Measurements from ENCODE around the gene ATE1. TPM values are rescaled to one million over a fixed set of nuclear protein-coding genes. Genes with fewer than 3 reads are reported as not detected.

ATE1 gene
- total and polyA plus RNA-seq, 10 of the 15 experiments (the other 5 are each of a cell fraction or from before 2014, with no cell fraction given) = 4.3 to 22.7 (median 15.9) TPM

DNA sequence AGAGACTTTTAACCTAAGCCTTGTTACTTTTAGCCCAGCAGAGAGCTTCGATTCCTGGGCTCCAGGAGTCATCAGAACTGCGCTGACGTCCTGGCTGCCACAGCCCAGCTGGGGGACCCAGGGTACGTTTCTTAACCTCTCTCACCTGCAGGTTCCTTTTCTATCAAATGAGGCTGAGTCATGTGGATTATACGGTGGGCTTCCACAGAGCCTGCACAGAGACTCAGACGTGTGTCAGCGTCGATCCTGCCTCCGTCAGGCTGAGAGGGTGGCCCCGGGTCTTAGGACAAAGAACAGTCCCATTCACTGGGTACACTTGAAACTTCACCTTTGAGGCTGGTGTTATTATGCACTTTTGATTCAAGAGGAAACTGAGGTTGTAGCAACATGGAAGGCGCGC is 228.9 kb downstream of the ATE1 start:
- Histone ChIP-seq H3K27me3 (replicated peaks in 1 of 2; ENCODE audit: control insufficient read depth in 2 of 2, insufficient read depth in 2 of 2, low read length in 1 of 2) (no peaks in the 10 kb centered on the region; a peak in 2 of 4 replicates), H3K9ac (ENCODE audit: control insufficient read depth, insufficient read depth, low read length) (no peak overlapping the region), H3K36me3 (ENCODE audit: control insufficient read depth in 2 of 2, insufficient read depth in 2 of 2, low read length in 1 of 2) (no peaks in the 10 kb centered on the region), H3K79me2 (ENCODE audit: control insufficient read depth, insufficient read depth, low read length) (no peaks in the 10 kb centered on the region), H3K4me1 (ENCODE audit: control insufficient read depth, insufficient read depth, low read length) (no peaks in the 10 kb centered on the region), H3K27ac (ENCODE audit: control insufficient read depth, insufficient read depth) (no peak overlapping the region), H2AFZ (ENCODE audit: control insufficient read depth, low read depth, low read length) (no peak overlapping the region), H4K20me1 (ENCODE audit: control insufficient read depth, insufficient read depth) (no peaks in the 10 kb centered on the region), H3K4me2 (ENCODE audit: control insufficient read depth, insufficient read depth) (no peak overlapping the region), H3K9me3 (replicated peaks; ENCODE audit: control insufficient read depth, insufficient read depth, low read length) (no peaks in the 10 kb centered on the region; the same call in 2 of the 3 replicates), H3K4me3 (no peak overlapping the region)
- in situ Hi-C loops (cut with MboI) (no loop called here), intact Hi-C loops (cut with micrococcal nuclease; ENCODE audit: unreplicated experiment) (no loop called here)
- no peak for FAIRE-seq
- WGBS (ENCODE audit: insufficient coverage, insufficient replicate concordance, low lambda C conversion rate, missing lambda C conversion rate) = 71% methylated on average over 12 of the region's 12 CpGs
- ATAC-seq = no peak
- CTCF ChIA-PET = no interaction called here
- SMC1A ChIA-PET (ENCODE audit: uncharacterized antibody, unreplicated experiment) = no interaction called here
- no peak for DNase-seq (ENCODE audit: low read depth, low spot score)
- RAD21 ChIA-PET (ENCODE audit: unreplicated experiment) = no interaction called here
- no TSS peak for BruUV-seq (replicated peaks)
- TF ChIP-seq WRNIP1 (IDR thresholded peaks at IDR 0.05; ENCODE audit: borderline replicate concordance, low read depth, low read length) = no peak
- POLR2A ChIA-PET = no interaction called here

DNA sequence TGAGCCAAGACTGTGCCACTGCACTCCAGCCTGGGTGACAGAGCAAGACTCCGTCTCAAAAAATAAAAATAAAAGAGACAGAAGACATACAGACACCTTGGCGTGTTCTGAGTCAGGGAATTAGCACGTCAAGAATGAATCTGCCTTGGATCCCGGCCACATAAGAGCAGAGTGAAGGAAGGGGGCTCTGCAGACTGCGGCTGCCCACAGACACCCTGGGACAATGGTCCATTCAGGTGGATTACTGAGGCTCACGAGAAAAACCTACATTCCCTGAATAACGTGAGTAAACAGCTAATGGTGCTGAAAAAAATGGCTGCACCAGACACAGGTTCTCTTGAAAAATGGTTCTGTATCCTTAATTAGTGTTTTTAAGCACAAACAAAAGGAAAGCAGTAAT is 229.5 kb downstream of the ATE1 start:
- no peaks in the 10 kb centered on the region for H4K20me1 ChIP-seq (ENCODE audit: control insufficient read depth, insufficient read depth)
- no TSS peak for BruUV-seq (replicated peaks)
- no peak overlapping the region for H3K4me3 ChIP-seq
- ChIA-PET RAD21 (ENCODE audit: unreplicated experiment) (no interaction called here), SMC1A (ENCODE audit: uncharacterized antibody, unreplicated experiment) (no interaction called here), CTCF (no interaction called here), POLR2A (no interaction called here)
- no peak for FAIRE-seq
- WGBS (ENCODE audit: insufficient coverage, insufficient replicate concordance, low lambda C conversion rate, missing lambda C conversion rate) = 10% methylated on average over 7 of the region's 7 CpGs
- no peak for DNase-seq (ENCODE audit: low read depth, low spot score)
- no peaks in the 10 kb centered on the region for H3K36me3 ChIP-seq (ENCODE audit: control insufficient read depth in 2 of 2, insufficient read depth in 2 of 2, low read length in 1 of 2)
- H3K9ac ChIP-seq (ENCODE audit: control insufficient read depth, insufficient read depth, low read length) = no peak overlapping the region
- H3K79me2 ChIP-seq (ENCODE audit: control insufficient read depth, insufficient read depth, low read length) = no peaks in the 10 kb centered on the region
- no peaks in the 10 kb centered on the region for H3K4me1 ChIP-seq (ENCODE audit: control insufficient read depth, insufficient read depth, low read length)
- no peak for ATAC-seq
- in situ Hi-C loops (cut with MboI) (no loop called here), intact Hi-C loops (cut with micrococcal nuclease; ENCODE audit: unreplicated experiment) (no loop called here)
- H2AFZ ChIP-seq (ENCODE audit: control insufficient read depth, low read depth, low read length) = no peak overlapping the region
- H3K27me3 ChIP-seq (replicated peaks in 1 of 2; ENCODE audit: control insufficient read depth in 2 of 2, insufficient read depth in 2 of 2, low read length in 1 of 2) = no peaks in the 10 kb centered on the region; a peak in 2 of 4 replicates
- H3K27ac ChIP-seq (ENCODE audit: control insufficient read depth, insufficient read depth) = no peak overlapping the region
- no peaks in the 10 kb centered on the region; the same call in 2 of the 3 replicates for H3K9me3 ChIP-seq (replicated peaks; ENCODE audit: control insufficient read depth, insufficient read depth, low read length)
- no peak overlapping the region for H3K4me2 ChIP-seq (ENCODE audit: control insufficient read depth, insufficient read depth)
- TF ChIP-seq, protein P1, sequence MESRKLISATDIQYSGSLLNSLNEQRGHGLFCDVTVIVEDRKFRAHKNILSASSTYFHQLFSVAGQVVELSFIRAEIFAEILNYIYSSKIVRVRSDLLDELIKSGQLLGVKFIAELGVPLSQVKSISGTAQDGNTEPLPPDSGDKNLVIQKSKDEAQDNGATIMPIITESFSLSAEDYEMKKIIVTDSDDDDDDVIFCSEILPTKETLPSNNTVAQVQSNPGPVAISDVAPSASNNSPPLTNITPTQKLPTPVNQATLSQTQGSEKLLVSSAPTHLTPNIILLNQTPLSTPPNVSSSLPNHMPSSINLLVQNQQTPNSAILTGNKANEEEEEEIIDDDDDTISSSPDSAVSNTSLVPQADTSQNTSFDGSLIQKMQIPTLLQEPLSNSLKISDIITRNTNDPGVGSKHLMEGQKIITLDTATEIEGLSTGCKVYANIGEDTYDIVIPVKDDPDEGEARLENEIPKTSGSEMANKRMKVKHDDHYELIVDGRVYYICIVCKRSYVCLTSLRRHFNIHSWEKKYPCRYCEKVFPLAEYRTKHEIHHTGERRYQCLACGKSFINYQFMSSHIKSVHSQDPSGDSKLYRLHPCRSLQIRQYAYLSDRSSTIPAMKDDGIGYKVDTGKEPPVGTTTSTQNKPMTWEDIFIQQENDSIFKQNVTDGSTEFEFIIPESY (IDR thresholded peaks at IDR 0.05) = no peak
- TF ChIP-seq ZNF622 (IDR thresholded peaks at IDR 0.05) (no peak), E2F8 (IDR thresholded peaks at IDR 0.05; ENCODE audit: low read depth, partially characterized antibody) (no peak), POLR2AphosphoS2 (IDR thresholded peaks at IDR 0.05; ENCODE audit: low read depth, low read length) (no peak), ZSCAN29 (IDR thresholded peaks at IDR 0.05) (no peak), EGR1 (IDR thresholded peaks at IDR 0.05; ENCODE audit: borderline replicate concordance in 1 of 2, low read depth in 2 of 2, low read length in 2 of 2) (no peak), SMAD1 (IDR thresholded peaks at IDR 0.05; ENCODE audit: low read depth, partially characterized antibody) (no peak), ZNF274 (IDR thresholded peaks at IDR 0.05; ENCODE audit: insufficient read depth, insufficient read length) (no peak), ASH2L (IDR thresholded peaks at IDR 0.05; ENCODE audit: borderline replicate concordance, low read depth) (no peak), ZNF217 (IDR thresholded peaks at IDR 0.05) (no peak)

All from GM12878 (cell line).